BJ (cell line): Measurements from ENCODE around the gene SPEG. TPM values are rescaled to one million over a fixed set of nuclear protein-coding genes. Genes with fewer than 3 reads are reported as not detected.

Experiments
- CTCF ChIA-PET: fragments of 350-600 bp; formaldehyde crosslinking; extraction: SDS; loops from one replicate; lab custom pipeline; 2021; ENCODE audit warnings: antibody characterized with exemption, inconsistent platforms; lab: Yijun Ruan, JAX
- POLR2A ChIA-PET: fragments of 300-600 bp; sonication (Branson Sonifier 250); formaldehyde crosslinking; extraction: SDS; loops from one replicate; lab custom pipeline; 2021; ENCODE audit warnings: antibody characterized with exemption; lab: Charles Lee
- DNase-seq: peaks from one replicate; pipeline ENCODE4 v3.0.0-alpha.2; 2011; ENCODE audit warnings: low read depth
- H3K27me3 ChIP-seq: 2 replicates; pipeline ENCODE4 v1.6.0; 2011; ENCODE audit warnings: low read length; ENCODE audit not compliant: control insufficient read depth, insufficient read depth
- H3K36me3 ChIP-seq: 2 replicates; pipeline ENCODE4 v1.5.1; 2011; ENCODE audit warnings: low read length; ENCODE audit not compliant: control insufficient read depth, insufficient read depth
- H3K4me3 ChIP-seq: 2 replicates; pipeline ENCODE4 v1.5.1; 2011; ENCODE audit warnings: low read depth, mild to moderate bottlenecking, control low read depth, low read length
- polyA plus RNA-seq: library from polyadenylated mRNA; depleted of rRNA; stranded (reverse); fragments of >200 nt; gene quantifications from 2 replicates; pipeline ENCODE4 v1.2.3, GENCODE V29; 2011
- TF ChIP-seq, protein P1 (sequence below): IDR thresholded peaks from 2 replicates; pipeline ENCODE4 v1.5.1; 2011; ENCODE audit warnings: low read depth, mild to moderate bottlenecking, control low read depth, inconsistent platforms, low read length, moderate library complexity; ENCODE audit not compliant: insufficient read depth

SPEG gene
- polyA plus RNA-seq, 1 experiment: 69.9 TPM

DNA sequence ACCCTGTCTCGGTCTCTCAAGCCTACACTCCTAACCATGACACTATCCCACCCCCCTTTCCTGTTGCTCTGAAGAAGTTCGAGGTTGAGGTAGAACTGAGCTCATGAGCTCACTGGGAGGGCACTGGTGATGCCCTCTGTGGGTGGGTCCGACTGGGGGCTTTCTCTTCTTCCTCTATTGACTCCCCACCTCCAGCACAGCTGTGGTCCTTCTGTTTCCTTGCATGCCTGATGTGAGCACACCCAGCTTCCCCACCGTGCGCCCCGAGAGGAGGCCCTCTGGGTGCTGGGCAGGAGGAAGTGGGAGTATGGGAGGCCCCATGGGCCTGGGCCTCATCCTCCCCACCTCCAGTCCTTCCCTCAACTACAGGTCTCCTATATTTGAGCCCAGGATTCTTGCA lies 20.9 kb downstream of the SPEG start:
- CTCF ChIA-PET: interaction anchor here (0.7 to 1.6 kb wide), 8 partner anchors 14 to 74 kb away, joined by 3 to 7 read pairs (median 4); a partner anchor contains a TSS
- no peak overlapping the region for H3K4me3 ChIP-seq
- POLR2A ChIA-PET: interaction anchor here (0.5 kb wide), 1 partner anchor 1645 kb away, joined by 3 read pairs; no protein-coding TSS in a partner anchor
- H3K36me3 ChIP-seq: peaks cover 6% of the 10 kb centered on the region
- no peak for DNase-seq
- H3K27me3 ChIP-seq: no peaks in the 10 kb centered on the region
- TF ChIP-seq, protein P1, sequence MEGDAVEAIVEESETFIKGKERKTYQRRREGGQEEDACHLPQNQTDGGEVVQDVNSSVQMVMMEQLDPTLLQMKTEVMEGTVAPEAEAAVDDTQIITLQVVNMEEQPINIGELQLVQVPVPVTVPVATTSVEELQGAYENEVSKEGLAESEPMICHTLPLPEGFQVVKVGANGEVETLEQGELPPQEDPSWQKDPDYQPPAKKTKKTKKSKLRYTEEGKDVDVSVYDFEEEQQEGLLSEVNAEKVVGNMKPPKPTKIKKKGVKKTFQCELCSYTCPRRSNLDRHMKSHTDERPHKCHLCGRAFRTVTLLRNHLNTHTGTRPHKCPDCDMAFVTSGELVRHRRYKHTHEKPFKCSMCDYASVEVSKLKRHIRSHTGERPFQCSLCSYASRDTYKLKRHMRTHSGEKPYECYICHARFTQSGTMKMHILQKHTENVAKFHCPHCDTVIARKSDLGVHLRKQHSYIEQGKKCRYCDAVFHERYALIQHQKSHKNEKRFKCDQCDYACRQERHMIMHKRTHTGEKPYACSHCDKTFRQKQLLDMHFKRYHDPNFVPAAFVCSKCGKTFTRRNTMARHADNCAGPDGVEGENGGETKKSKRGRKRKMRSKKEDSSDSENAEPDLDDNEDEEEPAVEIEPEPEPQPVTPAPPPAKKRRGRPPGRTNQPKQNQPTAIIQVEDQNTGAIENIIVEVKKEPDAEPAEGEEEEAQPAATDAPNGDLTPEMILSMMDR: no peak

DNA sequence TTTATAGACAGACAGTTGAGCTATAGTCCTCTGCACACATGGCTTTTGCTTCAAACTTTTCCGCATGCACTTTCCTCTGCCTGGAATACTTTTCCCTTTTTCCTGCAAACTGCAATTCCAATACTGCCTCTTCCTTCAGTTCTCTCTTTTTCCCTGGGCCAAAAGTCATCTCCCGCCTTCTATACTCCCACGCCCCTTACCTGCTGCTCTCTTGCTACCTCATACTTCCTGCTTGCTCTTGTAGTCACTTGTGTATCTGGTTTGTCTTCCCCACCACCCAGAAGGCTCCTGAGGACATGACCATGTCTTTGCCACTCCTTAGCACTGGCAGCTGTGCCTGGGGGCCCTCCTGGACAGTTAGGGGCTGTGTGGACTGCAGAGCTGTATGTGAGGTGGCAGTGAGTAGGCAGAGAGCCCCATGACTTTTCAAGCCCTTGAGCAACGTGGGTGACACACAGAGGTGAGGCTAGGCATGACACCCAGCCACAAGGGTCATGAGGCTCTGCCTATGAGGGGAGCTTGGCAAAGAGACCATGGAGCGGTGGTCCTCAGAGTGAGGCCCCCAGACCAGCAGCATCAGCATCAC lies 23.2 kb downstream of the SPEG start:
- peaks cover 14% of the 10 kb centered on the region for H3K36me3 ChIP-seq
- ChIA-PET POLR2A (no interaction called here), CTCF (interaction anchor here (0.7 to 2.3 kb wide), 9 partner anchors 8 to 72 kb away, joined by 3 to 17 read pairs (median 6); no protein-coding TSS in a partner anchor)
- TF ChIP-seq, protein P1: no peak
- no peaks in the 10 kb centered on the region for H3K27me3 ChIP-seq
- H3K4me3 ChIP-seq: no peak overlapping the region
- no peak for DNase-seq

GRCh38 chr2:219458996-219459395 lies 24.4 kb downstream of the SPEG start:
- POLR2A ChIA-PET: no interaction called here
- H3K4me3 ChIP-seq: no peak overlapping the region
- H3K27me3 ChIP-seq: no peaks in the 10 kb centered on the region
- CTCF ChIA-PET: interaction anchor here (0.6 to 2.3 kb wide), 34 partner anchors 9 to 1974 kb away, joined by 3 to 17 read pairs (median 4); partner anchors contain the start of genes GMPPA and SPEG
- H3K36me3 ChIP-seq: peaks cover 16% of the 10 kb centered on the region
- TF ChIP-seq, protein P1: no peak
- no peak for DNase-seq

DNA sequence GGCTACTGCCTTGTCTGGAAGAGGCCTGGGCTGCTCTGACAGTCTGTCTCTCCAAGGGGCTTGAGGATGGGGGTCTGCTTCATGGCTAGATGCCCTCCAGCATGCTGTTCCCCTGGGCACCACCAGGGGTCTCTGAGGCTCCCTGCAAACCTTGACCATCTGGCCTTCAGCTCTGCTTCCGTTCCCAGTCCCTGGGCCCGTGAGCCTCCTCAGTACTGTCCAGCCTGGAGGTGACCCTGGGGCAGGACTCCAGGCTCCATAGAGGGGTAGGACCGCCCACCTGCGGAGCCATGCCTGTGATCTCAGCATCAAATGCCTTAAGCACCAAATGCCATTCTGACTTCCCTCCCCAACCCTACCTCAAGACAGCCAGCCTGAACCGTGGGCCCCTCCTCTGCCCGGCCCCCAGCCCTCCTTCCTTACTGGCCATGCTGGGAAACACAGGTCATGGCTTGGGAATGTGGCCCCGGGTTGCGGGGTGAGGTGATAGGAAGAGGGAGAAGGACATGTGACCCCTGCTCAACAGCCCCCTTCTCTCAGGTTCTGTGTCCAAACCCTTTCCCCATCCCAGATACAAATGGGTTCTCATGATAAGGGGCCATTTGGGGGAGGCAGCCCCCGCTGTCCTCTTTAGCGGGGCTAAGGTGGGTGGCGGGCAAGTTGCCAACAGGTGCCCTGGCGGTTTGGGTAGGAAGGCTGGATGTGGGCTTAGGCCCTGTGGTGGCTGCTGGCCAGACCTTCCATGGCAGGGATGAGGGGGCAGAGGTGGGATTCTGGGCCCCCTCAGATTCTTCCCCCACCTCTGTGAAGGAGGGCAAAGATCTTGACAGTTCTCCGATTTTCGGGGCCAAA lies 25.0 kb downstream of the SPEG start:
- DNase-seq: no peak
- peaks cover 23% of the 10 kb centered on the region for H3K36me3 ChIP-seq
- H3K27me3 ChIP-seq: no peaks in the 10 kb centered on the region
- ChIA-PET POLR2A (no interaction called here), CTCF (interaction anchor here (0.6 to 2.3 kb wide), 36 partner anchors 9 to 1973 kb away, joined by 3 to 17 read pairs (median 4); partner anchors contain the start of genes GMPPA and SPEG)
- TF ChIP-seq, protein P1: peak; percentile 98
- H3K4me3 ChIP-seq: no peak overlapping the region
